SJCRH30 (cell line): ENCODE data around the gene ROS1. TPM values are rescaled to one million over a fixed set of nuclear protein-coding genes. Genes with fewer than 3 reads are reported as not detected.
"Not testable (repeated sequence)": the region's sequence is repeated elsewhere in the genome, so short reads cannot be mapped to it uniquely, and the experiment has no call there.

Source experiments
- DNase-seq, 2 experiments: peaks; one replicate each; pipeline ENCODE4 v3.0.0-alpha.2; 2015 to 2020
- H3K27ac ChIP-seq: fragments of 250-450 bp; sonication (Bioruptor Pico); 2 replicates; pipeline ENCODE4 v1.5.1; 2020; ENCODE audit warnings: mild to moderate bottlenecking, moderate library complexity
- H3K27me3 ChIP-seq: fragments of 250-450 bp; sonication (Bioruptor Pico); 2 replicates; pipeline ENCODE4 v1.5.1; 2020; ENCODE audit warnings: mild to moderate bottlenecking, moderate library complexity
- H3K36me3 ChIP-seq: fragments of 250-450 bp; sonication (Bioruptor Pico); 2 replicates; pipeline ENCODE4 v1.5.1; 2020; ENCODE audit warnings: mild to moderate bottlenecking, moderate library complexity
- H3K4me1 ChIP-seq: fragments of 250-450 bp; sonication (Bioruptor Pico); 2 replicates; pipeline ENCODE4 v1.5.1; 2020; ENCODE audit warnings: mild to moderate bottlenecking, moderate library complexity
- H3K4me3 ChIP-seq: fragments of 250-450 bp; sonication (Bioruptor Pico); 2 replicates; pipeline ENCODE4 v1.5.1; 2020; ENCODE audit warnings: mild to moderate bottlenecking, moderate library complexity
- H3K9me3 ChIP-seq: fragments of 250-450 bp; sonication (Bioruptor Pico); replicated peaks from 2 replicates; pipeline ENCODE4 v1.5.1; 2020; ENCODE audit warnings: mild to moderate bottlenecking, moderate library complexity
- total RNA-seq: library from RNA; depleted of rRNA; stranded (reverse); fragments of >200 nt; shearing (Covaris generic); gene quantifications from 2 replicates; pipeline ENCODE4 v1.2.3, GENCODE V29; 2014; rRNA removed

ROS1 gene
- total RNA-seq, 1 experiment from 2014 or later = 0.10 TPM

DNA sequence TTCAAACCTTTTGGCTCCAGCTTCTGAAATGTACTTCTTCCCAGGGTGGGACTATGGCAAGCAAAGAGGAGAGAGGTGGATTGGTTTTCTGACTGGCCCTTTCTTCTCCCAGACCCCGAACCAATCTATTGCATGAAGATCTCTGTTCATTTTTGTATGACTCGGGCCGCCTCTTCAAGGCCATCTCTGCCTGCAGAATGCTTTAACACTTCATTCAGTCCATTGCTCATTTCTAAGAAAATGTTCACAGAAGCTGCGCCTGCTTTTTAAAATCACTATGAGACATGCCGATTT is 158.7 kb downstream of the ROS1 start:
- Histone ChIP-seq H3K4me1 (no peaks in the 10 kb centered on the region; the same call in 1 of the 2 replicates), H3K4me3 (peak overlapping the region; percentile 66), H3K27me3 (no peaks in the 10 kb centered on the region), H3K27ac (no peak overlapping the region), H3K9me3 (no peaks in the 10 kb centered on the region), H3K36me3 (no peaks in the 10 kb centered on the region; the same call in 1 of the 2 replicates)
- no peak for DNase-seq

- Histone ChIP-seq H3K9me3 (no peaks in the 10 kb centered on the region), H3K4me3 (peak overlapping the region; percentile 66), H3K4me1 (no peaks in the 10 kb centered on the region; the same call in 1 of the 2 replicates), H3K36me3 (no peaks in the 10 kb centered on the region; the same call in 1 of the 2 replicates), H3K27ac (no peak overlapping the region), H3K27me3 (no peaks in the 10 kb centered on the region)
- peak in 1 of 2 experiments; percentile 13 for DNase-seq
Measured at GRCh38 chr6:117266257-117267053, 159.3 kb downstream of the ROS1 start.

GRCh38 chr6:117265410-117266256 is 160.1 kb downstream of the ROS1 start, which contains the start of gene VGLL2:
Gene VGLL2, plus strand, starts transcription at chr6:117265558. Its CDS starts 206 bp downstream, at chr6:117265764.
- H3K4me3 ChIP-seq = peak within 1 kb of the TSS; percentile 66
- H3K27me3 ChIP-seq = no peaks in the 10 kb centered on the region
- peak; percentile 89 to 91 for DNase-seq
- no peaks in the 10 kb centered on the region; the same call in 1 of the 2 replicates for H3K36me3 ChIP-seq
- no peaks in the 10 kb centered on the region for H3K9me3 ChIP-seq
- H3K27ac ChIP-seq = peak within 1 kb of the TSS; percentile 38
- no peaks in the 10 kb centered on the region for H3K4me1 ChIP-seq

GRCh38 chr6:117264692-117265409 is 160.9 kb downstream of the ROS1 start:
- Histone ChIP-seq H3K4me3 (peak overlapping the region; percentile 66), H3K4me1 (no peaks in the 10 kb centered on the region), H3K36me3 (no peaks in the 10 kb centered on the region; the same call in 1 of the 2 replicates), H3K27me3 (no peaks in the 10 kb centered on the region), H3K9me3 (no peaks in the 10 kb centered on the region), H3K27ac (peak overlapping the region; percentile 38; the same call in 1 of the 2 replicates)
- peak in 1 of 2 experiments; percentile 29 for DNase-seq

DNA sequence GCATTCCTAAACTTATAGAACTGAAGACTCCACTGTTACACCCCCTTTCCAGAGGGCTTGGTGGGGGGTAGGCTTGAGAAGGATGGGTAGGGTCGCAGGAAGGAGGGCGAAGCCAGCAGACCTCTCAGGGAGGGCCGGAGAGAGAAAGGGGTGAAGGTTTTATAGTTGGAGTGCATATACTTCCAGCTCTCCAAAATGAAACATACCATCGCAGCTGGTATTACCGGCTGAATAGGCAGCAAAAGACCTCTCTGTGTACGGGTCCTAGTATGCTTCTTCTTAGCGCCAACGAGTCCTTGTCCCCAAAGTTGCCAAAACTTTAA is 161.4 kb downstream of the ROS1 start:
- H3K4me1 ChIP-seq = no peaks in the 10 kb centered on the region
- no peaks in the 10 kb centered on the region for H3K27me3 ChIP-seq
- H3K4me3 ChIP-seq = peak overlapping the region; percentile 66
- no peak overlapping the region for H3K27ac ChIP-seq
- no peaks in the 10 kb centered on the region for H3K36me3 ChIP-seq
- no peak for DNase-seq
- no peaks in the 10 kb centered on the region for H3K9me3 ChIP-seq

GRCh38 chr6:117263353-117263927 is 162.3 kb downstream of the ROS1 start:
- no peak overlapping the region for H3K27ac ChIP-seq
- H3K36me3 ChIP-seq = no peaks in the 10 kb centered on the region
- no peak for DNase-seq
- H3K27me3 ChIP-seq = no peaks in the 10 kb centered on the region
- no peaks in the 10 kb centered on the region for H3K9me3 ChIP-seq
- H3K4me1 ChIP-seq = no peaks in the 10 kb centered on the region
- no peak overlapping the region for H3K4me3 ChIP-seq

DNA sequence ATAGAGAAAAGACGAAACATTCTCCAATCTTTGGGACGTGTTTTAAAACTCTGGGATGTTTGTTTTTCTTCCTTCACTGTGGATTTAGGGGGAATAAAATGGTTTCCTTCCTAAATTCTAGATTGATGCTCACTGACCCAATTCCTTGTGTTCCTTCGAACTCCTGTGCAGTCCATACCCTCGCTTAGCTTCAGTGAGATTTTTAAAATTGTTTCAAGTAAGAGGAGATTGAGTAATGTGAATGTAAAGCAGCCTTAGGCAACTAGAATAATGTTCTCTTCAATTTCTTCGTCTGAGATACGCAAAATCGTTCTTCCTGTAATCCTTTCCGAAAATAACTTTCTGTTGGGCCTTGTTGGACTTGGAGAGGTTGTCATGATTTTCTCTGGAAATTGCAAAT is 162.9 kb downstream of the ROS1 start:
- no peaks in the 10 kb centered on the region for H3K9me3 ChIP-seq
- no peaks in the 10 kb centered on the region for H3K36me3 ChIP-seq
- H3K27ac ChIP-seq = no peak overlapping the region
- no peak for DNase-seq
- H3K4me3 ChIP-seq = no peak overlapping the region
- H3K4me1 ChIP-seq = no peaks in the 10 kb centered on the region
- no peaks in the 10 kb centered on the region for H3K27me3 ChIP-seq

DNA sequence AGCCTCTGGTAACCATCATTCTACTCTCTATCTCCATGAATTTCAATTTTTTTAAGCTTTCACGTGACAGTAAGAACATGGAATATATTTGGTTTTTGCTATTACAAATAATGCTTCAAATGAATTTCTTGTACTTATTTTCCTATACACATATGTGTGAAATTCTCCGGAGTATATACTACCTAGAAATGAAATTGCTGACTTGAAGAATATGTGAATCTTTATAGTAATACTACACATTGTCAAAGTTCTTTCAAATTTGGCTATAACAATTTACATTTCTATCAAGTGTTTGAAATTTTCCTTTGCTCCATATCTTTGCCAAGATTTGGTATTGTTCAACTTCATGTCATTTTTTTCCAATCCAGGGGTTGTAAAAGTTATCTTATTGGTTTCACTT is 172.0 kb downstream of the ROS1 start:
- no peaks in the 10 kb centered on the region for H3K4me1 ChIP-seq
- no peaks in the 10 kb centered on the region for H3K36me3 ChIP-seq
- no peak for DNase-seq
- H3K4me3 ChIP-seq = no peak overlapping the region
- no peaks in the 10 kb centered on the region for H3K27me3 ChIP-seq
- H3K9me3 ChIP-seq = no peaks in the 10 kb centered on the region
- no peak overlapping the region for H3K27ac ChIP-seq

DNA sequence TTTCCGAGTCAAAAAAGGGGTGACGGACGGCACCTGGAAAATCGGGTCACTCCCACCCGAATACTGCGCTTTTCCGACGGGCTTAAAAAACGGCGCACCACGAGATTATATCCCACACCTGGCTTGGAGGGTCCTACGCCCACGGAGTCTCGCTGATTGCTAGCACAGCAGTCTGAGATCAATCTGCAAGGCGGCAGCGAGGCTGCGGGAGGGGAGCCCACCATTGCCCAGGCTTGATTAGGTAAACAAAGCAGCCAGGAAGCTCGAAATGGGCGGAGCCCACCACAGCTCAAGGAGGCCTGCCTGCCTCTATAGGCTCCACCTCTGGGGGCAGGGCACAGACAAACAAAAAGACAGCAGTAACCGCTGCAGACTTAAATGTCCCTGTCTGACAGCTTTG is 180.8 kb downstream of the ROS1 start:
- H3K4me3 ChIP-seq, H3K9me3 ChIP-seq, DNase-seq, H3K27ac ChIP-seq, H3K36me3 ChIP-seq, H3K27me3 ChIP-seq, H3K4me1 ChIP-seq: not testable (repeated sequence)

GRCh38 chr6:117244571-117244970 is 181.2 kb downstream of the ROS1 start:
- H3K27ac ChIP-seq, H3K4me1 ChIP-seq, H3K27me3 ChIP-seq, DNase-seq, H3K4me3 ChIP-seq, H3K9me3 ChIP-seq, H3K36me3 ChIP-seq: not testable (repeated sequence)

Other genes starting within 250 kb of the ROS1 start
- 5.7 and 7.0 TPM in 2 replicates for gene VGLL2, start 160.4 kb downstream of the ROS1 start, total RNA-seq
- 6.8 and 7.4 TPM in 2 replicates for gene DCBLD1, start 56.7 kb upstream of the ROS1 start, total RNA-seq
- gene GOPC, start 176.6 kb upstream of the ROS1 start, total RNA-seq = 45.8 and 49.5 TPM in 2 replicates
- gene NUS1, start 249.5 kb upstream of the ROS1 start, total RNA-seq = 21.3 and 22.5 TPM in 2 replicates